K562 (cell line): ENCODE results near the gene CNOT1. TPM values are rescaled to one million over a fixed set of nuclear protein-coding genes. Genes with fewer than 3 reads are reported as not detected.

Experiments
- ARID3B ChIP-seq: fragments of 250-450 bp; sonication (Bioruptor Pico); IDR thresholded peaks from 2 replicates; pipeline ENCODE4 v1.4.0; 2020; ENCODE audit warnings: borderline replicate concordance
- TAF7 ChIP-seq: fragments of 450-650 bp; IDR thresholded peaks from 2 replicates; pipeline ENCODE4 v1.6.1; 2016; ENCODE audit warnings: missing genetic modification characterization, missing compliant biosample characterization
- XRCC5 ChIP-seq: fragments of 200-400 bp; formaldehyde crosslinking; IDR thresholded peaks from 2 replicates; pipeline ENCODE4 v1.6.1; 2017; ENCODE audit warnings: low read depth, mild to moderate bottlenecking, low read length
- ZBTB40 ChIP-seq, 2 experiments: fragments of 450-650 bp in 1 of 2; sonication (generic) in 1 of 2; formaldehyde crosslinking in 1 of 2; IDR thresholded peaks; 2 replicates each; pipeline versions ENCODE4 v1.7.1 to v1.9.0; 2016 to 2022; ENCODE audit warnings: inconsistent platforms in 1 of 2, mild to moderate bottlenecking in 1 of 2, missing genetic modification reagents in 1 of 2
- ZNF75A ChIP-seq: fragments of 450-650 bp; formaldehyde crosslinking; IDR thresholded peaks from 2 replicates; pipeline ENCODE4 v1.4.0; 2020; ENCODE audit warnings: mild to moderate bottlenecking
- polyA plus RNA-seq, 8 experiments: library from polyadenylated mRNA; depleted of rRNA in 4 of 8; stranded (reverse) in 5 of 8; unstranded in 3 of 8; fragments of >200 nt; fragmentation: Nextera tagmentation in 2 of 8; fragmentation: Illumina TruSeq in 1 of 8; extraction: Ambion mirVana in 2 of 8; extraction: Trizol in 1 of 8; gene quantifications; 2 replicates each; pipeline versions ENCODE4 v1.2.1 to v1.2.3, GENCODE V29; 2011 to 2014; ENCODE audit warnings: inconsistent platforms in 1 of 8, missing spikeins in 1 of 8
- total RNA-seq, 7 experiments: library from RNA; depleted of rRNA in 6 of 7; stranded (reverse); fragments of >200 nt in 6 of 7; fragmentation: Illumina TruSeq in 2 of 7; extraction: Trizol in 2 of 7; gene quantifications; 2 replicates each; pipeline versions ENCODE4 v1.2.1 to v1.2.3, GENCODE V29; 2011 to 2021; ENCODE audit warnings: low replicate concordance in 1 of 7
- TF ChIP-seq, protein P1 (sequence below), 2 experiments: fragments of 450-650 bp; formaldehyde crosslinking in 1 of 2; IDR thresholded peaks; 2 replicates each; pipeline versions ENCODE4 v1.4.0 to v1.6.1; 2014 to 2020; ENCODE audit warnings: mild to moderate bottlenecking in 2 of 2, borderline replicate concordance in 1 of 2, low read depth in 1 of 2

Gene CNOT1
- total and polyA plus RNA-seq, 9 of the 15 experiments (the other 6 are each of a cell fraction or from before 2014, with no cell fraction given) = 110 to 270 (median 220) TPM

DNA sequence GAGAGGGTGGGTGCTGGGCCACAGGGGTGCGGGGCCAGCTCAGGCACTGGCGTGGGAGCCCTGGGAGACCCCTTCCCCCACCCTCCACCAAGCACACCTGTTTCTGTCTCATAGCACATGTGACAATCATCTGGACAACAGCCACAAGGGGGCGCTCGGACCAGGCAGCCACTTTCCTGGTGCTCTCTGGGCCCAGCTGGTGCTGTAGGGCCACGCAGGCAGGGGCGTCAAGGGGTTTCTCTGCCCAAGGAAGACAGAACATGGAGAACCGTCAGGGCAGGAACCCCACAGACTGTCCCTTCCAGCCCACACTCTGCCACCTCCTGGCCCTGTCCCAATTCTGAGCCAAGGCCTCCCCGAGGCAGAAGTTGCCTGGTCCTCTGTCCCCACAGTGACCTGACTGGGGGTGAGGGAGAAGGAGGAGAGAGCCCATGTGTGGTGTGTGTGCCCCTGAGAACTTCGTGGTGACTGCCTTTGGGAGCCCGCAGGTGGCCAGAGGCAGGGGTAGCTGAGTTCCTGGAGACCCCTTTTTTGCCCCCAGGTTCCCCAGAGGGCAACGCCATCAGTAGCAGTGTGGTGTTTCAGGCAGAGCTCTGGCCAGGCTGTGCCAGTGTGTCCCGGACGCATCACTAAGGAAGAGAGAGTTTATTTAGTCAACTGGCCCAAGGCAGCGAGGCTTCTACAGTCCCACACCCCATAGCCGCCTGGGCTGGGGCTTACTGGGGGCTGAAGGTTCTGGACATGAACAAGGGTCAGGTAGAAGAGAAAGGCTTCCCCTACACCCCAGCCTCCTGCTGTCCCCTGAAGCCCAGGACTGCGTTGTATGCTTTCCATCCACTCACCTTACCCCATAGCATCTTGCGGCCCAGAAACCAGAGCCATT is 117.5 kb downstream of the CNOT1 start (continued):
- TF ChIP-seq ZBTB40 (IDR thresholded peaks at IDR 0.05) = no peak
- TF ChIP-seq ZBTB40 (CRISPR knock-in tag; IDR thresholded peaks at IDR 0.05) = no peak
- no peak for TF ChIP-seq TAF7 (tag)
- TF ChIP-seq ZNF75A = no peak
- TF ChIP-seq, protein P1, sequence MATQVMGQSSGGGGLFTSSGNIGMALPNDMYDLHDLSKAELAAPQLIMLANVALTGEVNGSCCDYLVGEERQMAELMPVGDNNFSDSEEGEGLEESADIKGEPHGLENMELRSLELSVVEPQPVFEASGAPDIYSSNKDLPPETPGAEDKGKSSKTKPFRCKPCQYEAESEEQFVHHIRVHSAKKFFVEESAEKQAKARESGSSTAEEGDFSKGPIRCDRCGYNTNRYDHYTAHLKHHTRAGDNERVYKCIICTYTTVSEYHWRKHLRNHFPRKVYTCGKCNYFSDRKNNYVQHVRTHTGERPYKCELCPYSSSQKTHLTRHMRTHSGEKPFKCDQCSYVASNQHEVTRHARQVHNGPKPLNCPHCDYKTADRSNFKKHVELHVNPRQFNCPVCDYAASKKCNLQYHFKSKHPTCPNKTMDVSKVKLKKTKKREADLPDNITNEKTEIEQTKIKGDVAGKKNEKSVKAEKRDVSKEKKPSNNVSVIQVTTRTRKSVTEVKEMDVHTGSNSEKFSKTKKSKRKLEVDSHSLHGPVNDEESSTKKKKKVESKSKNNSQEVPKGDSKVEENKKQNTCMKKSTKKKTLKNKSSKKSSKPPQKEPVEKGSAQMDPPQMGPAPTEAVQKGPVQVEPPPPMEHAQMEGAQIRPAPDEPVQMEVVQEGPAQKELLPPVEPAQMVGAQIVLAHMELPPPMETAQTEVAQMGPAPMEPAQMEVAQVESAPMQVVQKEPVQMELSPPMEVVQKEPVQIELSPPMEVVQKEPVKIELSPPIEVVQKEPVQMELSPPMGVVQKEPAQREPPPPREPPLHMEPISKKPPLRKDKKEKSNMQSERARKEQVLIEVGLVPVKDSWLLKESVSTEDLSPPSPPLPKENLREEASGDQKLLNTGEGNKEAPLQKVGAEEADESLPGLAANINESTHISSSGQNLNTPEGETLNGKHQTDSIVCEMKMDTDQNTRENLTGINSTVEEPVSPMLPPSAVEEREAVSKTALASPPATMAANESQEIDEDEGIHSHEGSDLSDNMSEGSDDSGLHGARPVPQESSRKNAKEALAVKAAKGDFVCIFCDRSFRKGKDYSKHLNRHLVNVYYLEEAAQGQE (IDR thresholded peaks at IDR 0.05; ENCODE audit: borderline replicate concordance) = peak; percentile 52; the same call in 1 of the 2 replicates
- TF ChIP-seq, protein P1 (CRISPR knock-in tag; IDR thresholded peaks at IDR 0.05; ENCODE audit: low read depth) = no peak
- no peak for TF ChIP-seq ARID3B (CRISPR knock-in tag)
- TF ChIP-seq XRCC5 = peak; percentile 69; the same call in 1 of the 2 replicates
